NCI-H526 treated with DMSO at 0.1 percent for 48 hours (cell line): ENCODE data around the gene MB21D2.

ENCODE experiments used
- DNase-seq: peaks from one replicate; lab custom pipeline; 2025; lab: John Stamatoyannopoulos, UW

MB21D2 gene

GRCh38 chr3:192921793-192922192 lies 4.1 kb upstream of the MB21D2 start:
- no peak for DNase-seq

- DNase-seq = no peak
Measured at GRCh38 chr3:192920411-192920810, 2.8 kb upstream of the MB21D2 start.

- DNase-seq = no peak
Measured at GRCh38 chr3:192919901-192920300, 2.2 kb upstream of the MB21D2 start.

DNA sequence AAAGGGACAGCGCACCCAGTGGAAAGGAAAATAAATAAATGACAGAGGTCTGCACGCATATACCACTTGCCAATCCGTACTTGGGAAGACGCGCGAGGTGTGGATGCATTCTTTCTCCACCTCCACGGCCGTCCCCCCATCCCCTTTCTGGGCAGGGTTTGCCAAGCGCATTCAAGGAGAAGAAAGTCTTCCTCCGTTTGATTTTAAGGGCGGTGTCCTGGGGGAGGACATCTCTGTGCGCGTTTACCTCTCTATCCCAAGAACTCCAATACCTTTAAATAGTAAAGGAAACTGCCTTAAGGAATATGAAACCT lies 576 bp upstream of the MB21D2 start:
- no peak for DNase-seq

- peak; percentile 82 for DNase-seq
Measured at GRCh38 chr3:192917028-192917403, 640 bp downstream of the MB21D2 start.

DNA sequence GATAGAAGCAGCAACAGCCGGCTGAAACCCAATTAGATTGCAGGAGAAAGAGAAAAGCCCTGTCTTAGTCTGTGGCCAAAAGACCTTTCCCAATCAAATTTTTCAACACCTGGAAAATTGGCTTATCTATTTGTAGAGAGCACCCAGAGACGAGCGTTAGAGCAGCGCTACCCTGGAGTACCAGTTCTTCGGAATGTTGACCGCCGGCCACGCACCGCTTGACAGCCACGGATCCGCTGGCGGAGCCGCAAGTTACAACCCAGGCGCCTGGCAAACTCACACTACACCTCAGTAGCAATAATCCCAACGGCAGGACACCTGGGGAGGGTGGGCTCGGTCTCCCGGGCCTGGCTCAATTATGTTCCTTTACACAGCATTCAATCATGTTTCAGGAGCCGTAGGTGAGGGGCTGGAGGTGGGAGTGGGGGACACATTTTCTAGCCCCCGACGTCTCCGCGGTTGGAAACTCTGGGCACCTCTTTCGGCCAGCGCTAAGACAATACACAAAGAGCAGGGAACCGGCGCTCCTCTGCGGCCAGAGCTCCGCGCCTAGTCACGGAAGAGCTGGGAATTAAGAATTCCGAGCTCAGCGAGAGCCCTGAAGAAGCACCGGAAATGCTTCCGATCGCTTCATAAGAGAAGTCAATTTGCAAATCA lies 1.2 kb downstream of the MB21D2 start:
- DNase-seq = peak; percentile 82

- DNase-seq = no peak
Measured at GRCh38 chr3:192915722-192916121, 1.9 kb downstream of the MB21D2 start.

GRCh38 chr3:192915304-192915703 lies 2.4 kb downstream of the MB21D2 start:
- peak; percentile 76 for DNase-seq

GRCh38 chr3:192914848-192915247 lies 2.8 kb downstream of the MB21D2 start:
- no peak for DNase-seq

- DNase-seq = no peak
Measured at GRCh38 chr3:192913540-192913939, 4.1 kb downstream of the MB21D2 start.

DNA sequence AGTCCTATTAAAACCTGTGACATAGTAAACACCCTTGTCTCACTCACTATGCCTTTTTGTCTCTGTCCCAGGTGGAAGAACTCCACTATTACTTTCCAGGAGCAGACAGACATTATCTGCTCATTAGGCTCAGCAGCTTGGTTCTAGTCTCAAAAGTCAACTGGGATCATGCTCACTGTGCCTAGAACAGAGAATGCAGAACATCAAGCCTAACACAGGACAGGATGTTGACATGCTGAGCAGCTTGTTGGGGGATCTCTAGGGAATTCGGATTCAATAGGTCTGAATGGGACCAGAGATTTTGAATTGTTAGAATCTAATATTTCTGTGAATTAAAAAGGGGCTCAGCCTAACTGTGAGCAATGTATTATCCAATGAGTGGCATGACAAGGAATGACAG lies 6.4 kb downstream of the MB21D2 start:
- DNase-seq = no peak

DNA sequence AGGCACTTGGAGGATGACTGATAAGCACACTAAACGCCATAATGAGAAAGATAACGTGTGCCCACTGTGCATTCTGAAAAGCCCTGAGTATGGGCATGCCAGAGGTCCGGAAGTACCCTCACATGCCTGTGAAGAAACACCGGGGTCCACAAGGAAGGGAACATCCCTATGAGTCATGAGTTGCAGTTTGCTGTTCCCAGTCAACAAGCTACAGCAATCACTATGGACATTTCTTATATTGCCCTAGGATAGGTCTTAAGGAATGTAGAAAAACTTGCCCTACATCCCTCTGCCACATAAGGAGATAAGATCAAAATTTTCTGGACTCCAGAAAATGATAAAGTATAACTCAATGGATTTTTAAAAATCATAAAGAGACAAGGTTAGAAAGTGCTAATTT lies 9.9 kb downstream of the MB21D2 start:
- DNase-seq = no peak

DNA sequence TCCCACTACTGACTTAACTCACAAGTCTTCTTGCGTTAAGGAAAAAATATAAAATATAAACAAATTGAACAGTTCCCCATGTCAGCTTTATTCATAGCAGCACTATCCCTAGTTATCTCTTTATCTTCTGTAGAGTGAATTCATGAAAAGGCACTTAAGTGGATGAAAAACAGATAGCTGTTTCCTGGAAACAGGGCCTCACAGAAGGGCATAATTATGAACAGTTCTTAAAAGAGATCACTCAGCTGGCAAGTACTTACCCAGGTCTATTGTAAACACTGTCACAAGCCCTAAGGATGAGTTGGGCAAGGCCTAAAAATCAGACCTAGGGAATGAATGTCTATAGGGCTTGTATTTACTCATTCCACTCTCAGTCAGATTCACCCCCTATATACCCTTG lies 10.7 kb downstream of the MB21D2 start:
- DNase-seq = no peak

DNA sequence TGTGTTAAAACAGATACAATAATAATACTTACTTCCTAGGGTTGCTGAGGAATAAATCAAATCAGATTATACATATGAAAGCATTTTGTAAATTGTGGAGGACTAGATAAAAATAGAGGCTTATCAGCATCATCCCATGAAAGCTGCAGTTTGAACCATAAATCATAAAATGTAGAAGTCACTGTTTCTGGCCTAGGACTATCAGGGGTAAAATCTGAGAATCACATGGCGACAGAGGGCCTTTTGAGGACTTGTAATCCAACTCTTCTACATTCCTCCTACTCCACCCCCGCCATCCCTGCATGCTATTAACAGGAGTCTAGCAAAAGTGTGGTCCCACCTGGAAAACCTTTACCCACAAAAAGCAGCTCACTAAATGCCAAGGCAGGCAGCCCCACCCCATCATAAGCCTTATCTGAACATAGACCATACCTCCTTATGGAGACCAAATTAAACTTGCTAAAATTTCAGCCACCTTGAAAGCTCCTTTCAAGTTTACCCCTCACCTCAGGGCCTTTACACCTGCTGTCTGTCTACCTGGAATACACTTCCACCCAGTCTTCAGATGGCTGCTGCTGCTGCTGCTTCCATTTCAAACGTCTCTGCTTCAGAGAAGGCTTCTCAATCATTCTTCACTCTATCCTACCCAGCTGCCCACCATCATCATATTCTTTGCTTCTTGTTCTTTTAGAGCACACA lies 11.5 kb downstream of the MB21D2 start:
- no peak for DNase-seq

DNA sequence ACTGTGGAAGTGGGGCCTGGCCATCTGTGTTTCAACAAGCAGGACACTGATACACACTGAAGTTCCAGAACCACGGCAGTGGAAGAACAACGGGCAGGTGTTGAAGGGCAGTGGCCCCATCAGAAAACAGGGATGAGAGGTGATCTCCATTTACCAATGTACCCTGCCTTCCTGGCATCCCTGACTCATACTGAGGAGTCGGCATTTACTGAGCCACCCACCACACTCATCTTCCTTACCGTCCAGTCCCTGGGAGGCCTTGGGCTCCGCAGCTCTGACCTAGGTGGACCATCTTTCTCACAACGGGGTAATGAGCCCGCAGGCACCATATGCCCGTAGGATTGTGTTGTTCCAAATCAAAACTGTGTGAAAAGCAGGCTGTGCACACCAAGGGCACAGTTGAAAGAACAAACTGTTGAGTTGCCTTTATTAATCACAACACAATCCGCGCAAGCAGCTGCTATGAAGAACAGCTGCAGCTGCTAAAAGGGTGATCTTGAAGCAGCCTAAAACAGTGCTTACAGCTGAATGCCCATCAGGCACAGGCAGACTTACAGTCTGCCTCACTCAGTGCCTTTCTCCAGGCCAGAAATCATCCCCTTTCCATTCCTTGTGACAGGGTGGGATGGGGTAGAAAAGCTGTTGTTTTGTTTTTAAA lies 12.9 kb downstream of the MB21D2 start:
- no peak for DNase-seq

- DNase-seq = no peak
Measured at GRCh38 chr3:192902549-192902948, 15.1 kb downstream of the MB21D2 start.

DNA sequence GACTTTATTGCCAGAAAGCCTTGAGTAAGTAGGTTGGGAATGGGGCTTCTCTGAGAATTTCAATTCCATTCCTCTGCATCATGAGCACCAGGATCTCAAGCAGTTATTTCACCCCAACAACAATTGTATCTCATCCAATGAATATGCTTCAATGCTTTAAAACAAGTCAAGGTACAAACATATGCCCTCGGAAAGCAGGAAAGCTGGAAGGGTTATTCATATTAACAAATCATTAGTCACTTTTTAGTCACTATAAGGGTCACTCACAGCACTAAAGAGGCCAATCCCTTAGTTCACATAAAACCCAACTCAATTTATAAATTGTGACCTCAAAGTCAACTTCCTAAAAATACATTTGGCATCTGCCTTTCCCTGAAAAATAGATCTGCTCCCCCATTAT lies 16.2 kb downstream of the MB21D2 start:
- DNase-seq = no peak

DNA sequence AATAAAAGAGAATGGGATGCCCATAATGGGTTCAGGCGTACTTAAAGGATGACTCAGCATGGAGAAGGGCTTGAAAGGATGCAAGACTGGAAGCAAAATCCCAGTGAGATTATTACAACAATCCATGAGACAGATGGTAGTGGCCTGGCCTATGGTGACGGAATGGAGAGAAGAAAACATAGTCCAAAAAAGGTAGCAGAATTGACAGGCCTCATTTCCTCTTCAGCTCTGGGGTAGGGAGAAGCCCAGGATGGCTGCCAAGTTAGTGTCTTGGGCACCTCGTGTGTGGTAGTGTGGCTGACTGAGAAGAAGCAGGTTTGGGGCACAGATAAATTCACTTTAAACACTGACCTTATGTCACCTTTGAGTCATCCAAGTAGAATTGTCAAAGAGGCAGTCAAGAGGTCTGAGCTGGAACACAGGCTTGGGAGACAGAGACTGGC lies 18.1 kb downstream of the MB21D2 start:
- DNase-seq = no peak

DNA sequence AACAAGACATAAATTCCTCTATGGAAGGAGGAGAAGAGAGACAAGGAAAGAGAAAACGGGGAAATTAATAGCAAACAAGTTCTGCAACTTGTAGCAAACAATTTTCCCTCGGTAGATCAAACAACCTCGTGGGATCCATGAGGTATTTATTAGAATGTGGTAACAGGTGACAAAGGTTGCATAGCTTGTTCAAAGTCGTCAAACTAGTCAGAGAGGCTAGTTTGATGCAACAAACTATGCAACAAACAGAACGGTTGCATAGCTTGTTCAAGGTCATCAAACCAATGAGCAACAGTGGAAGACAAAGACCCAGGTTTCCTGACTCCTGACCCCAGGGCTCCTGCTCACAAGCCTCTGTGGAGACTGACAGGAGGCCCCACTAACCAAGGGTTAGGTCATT lies 20.7 kb downstream of the MB21D2 start:
- DNase-seq = no peak

DNA sequence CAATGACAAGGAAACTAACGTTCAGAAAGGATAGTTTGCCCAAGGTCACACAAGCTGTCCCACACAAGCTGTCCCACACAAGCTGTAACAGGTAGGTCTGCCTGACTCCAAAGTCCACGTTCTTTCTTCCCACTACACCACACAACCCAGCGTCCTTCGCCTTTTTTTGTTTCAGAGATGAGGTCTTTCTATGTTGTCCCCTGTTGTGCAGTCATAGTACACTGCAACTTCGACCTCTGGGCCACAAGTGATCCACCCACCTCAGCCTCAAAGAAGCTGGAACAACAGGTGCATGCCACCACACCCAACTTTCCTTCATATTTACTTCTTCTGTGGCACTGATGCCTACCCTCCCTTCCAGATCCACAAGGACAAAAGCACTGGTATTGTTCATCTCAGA lies 21.4 kb downstream of the MB21D2 start:
- DNase-seq = no peak

DNA sequence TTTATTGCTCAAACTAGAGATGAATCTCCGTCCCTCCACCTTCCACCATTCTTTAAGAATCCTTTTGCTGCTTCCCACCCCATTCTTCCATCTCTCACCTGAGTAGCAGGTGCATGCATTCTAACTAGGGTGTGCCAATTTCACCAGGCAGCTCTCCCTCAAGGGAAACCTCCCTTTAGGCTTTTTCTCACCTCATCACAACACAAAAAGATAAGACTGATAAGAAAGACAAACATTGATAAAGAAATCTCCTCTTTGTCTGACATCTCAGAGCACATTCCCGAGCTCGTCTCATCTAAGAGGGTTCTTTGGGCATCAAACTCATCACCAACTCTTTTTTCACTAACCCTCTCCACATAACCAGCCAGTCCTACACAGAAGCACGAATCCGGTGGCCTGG lies 23.0 kb downstream of the MB21D2 start:
- DNase-seq = no peak

DNA sequence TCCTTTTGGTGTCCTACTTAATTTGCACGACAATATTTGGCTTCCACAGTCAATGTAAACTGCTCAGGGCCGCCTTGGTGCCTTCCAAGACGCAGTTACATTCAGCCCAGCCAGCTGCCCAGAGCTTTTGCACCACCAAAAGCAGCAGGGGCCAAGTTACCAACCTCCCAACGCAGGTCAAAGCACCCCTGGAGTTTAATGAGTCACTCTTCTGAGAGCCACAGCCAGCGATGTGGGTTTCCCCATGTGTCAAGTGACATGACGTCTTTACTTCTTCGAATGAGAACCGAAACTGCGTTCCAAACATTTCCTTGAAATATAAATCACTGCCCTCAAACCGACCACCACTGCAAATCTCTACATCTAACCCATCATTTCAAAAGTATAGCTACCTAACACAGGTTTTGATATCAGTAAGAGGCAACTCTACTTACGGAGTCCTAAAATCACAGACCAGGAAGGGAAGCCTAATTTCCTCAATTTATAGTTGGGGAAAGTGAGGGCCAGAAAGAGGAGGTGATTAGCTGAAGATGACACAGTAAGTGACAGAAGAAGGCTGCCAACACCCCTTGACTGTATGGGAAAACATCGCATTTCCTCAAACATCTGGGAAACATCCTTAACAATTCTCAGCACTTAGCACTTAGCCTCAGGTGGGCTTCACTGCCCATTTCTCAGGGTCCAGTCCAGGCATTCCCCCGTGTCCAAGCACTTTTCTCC lies 24.5 kb downstream of the MB21D2 start:
- no peak for DNase-seq
